ENCODE results near the gene RAB28.

Gene RAB28

GRCh38 chr4:13509442-13509841 lies 25.3 kb upstream of the RAB28 start:
- H3K4me3 ChIP-seq (replicated peaks; ENCODE audit: low read depth, low read length): no peak overlapping the region
- DNase-seq (ENCODE audit: extremely low read depth, low read depth): no peak
- TF ChIP-seq, protein P1, sequence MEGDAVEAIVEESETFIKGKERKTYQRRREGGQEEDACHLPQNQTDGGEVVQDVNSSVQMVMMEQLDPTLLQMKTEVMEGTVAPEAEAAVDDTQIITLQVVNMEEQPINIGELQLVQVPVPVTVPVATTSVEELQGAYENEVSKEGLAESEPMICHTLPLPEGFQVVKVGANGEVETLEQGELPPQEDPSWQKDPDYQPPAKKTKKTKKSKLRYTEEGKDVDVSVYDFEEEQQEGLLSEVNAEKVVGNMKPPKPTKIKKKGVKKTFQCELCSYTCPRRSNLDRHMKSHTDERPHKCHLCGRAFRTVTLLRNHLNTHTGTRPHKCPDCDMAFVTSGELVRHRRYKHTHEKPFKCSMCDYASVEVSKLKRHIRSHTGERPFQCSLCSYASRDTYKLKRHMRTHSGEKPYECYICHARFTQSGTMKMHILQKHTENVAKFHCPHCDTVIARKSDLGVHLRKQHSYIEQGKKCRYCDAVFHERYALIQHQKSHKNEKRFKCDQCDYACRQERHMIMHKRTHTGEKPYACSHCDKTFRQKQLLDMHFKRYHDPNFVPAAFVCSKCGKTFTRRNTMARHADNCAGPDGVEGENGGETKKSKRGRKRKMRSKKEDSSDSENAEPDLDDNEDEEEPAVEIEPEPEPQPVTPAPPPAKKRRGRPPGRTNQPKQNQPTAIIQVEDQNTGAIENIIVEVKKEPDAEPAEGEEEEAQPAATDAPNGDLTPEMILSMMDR (IDR thresholded peaks at IDR 0.05; ENCODE audit: low read depth, low read length, missing control alignments): no peak

DNA sequence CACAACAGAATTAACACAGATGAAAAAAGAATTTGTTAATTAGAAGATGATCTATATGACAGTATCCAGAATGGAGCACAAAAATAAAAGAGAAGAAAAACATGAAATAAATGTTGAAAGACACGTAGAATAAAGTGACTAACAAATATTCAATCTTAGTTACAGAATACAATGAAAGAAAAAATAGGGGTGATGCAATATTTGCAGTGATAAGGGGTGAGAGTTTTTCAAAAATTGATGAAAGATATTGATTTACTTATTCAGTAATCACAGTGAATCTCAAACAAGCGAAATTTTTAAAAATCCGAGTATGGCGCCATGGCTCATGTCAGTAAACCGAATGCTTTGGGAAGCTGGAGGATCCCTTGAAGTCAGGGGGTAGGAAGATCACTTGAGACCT lies 20.2 kb upstream of the RAB28 start:
- TF ChIP-seq, protein P1 (IDR thresholded peaks at IDR 0.05; ENCODE audit: low read depth, low read length, missing control alignments): no peak
- H3K4me3 ChIP-seq (replicated peaks; ENCODE audit: low read depth, low read length): no peak overlapping the region
- no peak for DNase-seq (ENCODE audit: extremely low read depth, low read depth)

GRCh38 chr4:13498469-13498868 lies 14.3 kb upstream of the RAB28 start:
- DNase-seq (ENCODE audit: extremely low read depth, low read depth): no peak
- TF ChIP-seq, protein P1 (IDR thresholded peaks at IDR 0.05; ENCODE audit: low read depth, low read length, missing control alignments): no peak
- H3K4me3 ChIP-seq (replicated peaks; ENCODE audit: low read depth, low read length): no peak overlapping the region

- no peak for DNase-seq (ENCODE audit: extremely low read depth, low read depth)
- TF ChIP-seq, protein P1 (IDR thresholded peaks at IDR 0.05; ENCODE audit: low read depth, low read length, missing control alignments): no peak
These were observed 12.5 kb upstream of the RAB28 start for GRCh38 chr4:13496605-13497004.

GRCh38 chr4:13495753-13496152 lies 11.6 kb upstream of the RAB28 start:
- DNase-seq (ENCODE audit: extremely low read depth, low read depth): no peak
- TF ChIP-seq, protein P1 (IDR thresholded peaks at IDR 0.05; ENCODE audit: low read depth, low read length, missing control alignments): no peak
- no peak overlapping the region for H3K4me3 ChIP-seq (replicated peaks; ENCODE audit: low read depth, low read length)

More at GRCh38 chr4:13496605-13497004, 12.5 kb upstream of the RAB28 start:
- no peak overlapping the region for H3K4me3 ChIP-seq (replicated peaks; ENCODE audit: low read depth, low read length)

GRCh38 chr4:13493793-13494192 lies 9.7 kb upstream of the RAB28 start:
- TF ChIP-seq, protein P1 (IDR thresholded peaks at IDR 0.05; ENCODE audit: low read depth, low read length, missing control alignments): no peak
- no peak overlapping the region for H3K4me3 ChIP-seq (replicated peaks; ENCODE audit: low read depth, low read length)
- no peak for DNase-seq (ENCODE audit: extremely low read depth, low read depth)

- no peak for DNase-seq (ENCODE audit: extremely low read depth, low read depth)
- TF ChIP-seq, protein P1 (IDR thresholded peaks at IDR 0.05; ENCODE audit: low read depth, low read length, missing control alignments): no peak
- H3K4me3 ChIP-seq (replicated peaks; ENCODE audit: low read depth, low read length): no peak overlapping the region
These were observed 8.6 kb upstream of the RAB28 start for GRCh38 chr4:13492747-13493146.
